Large intestine (tissue), 3 donors: Measurements from ENCODE around the gene AFF1. TPM values are rescaled to one million over a fixed set of nuclear protein-coding genes. Genes with fewer than 3 reads are reported as not detected.
A peak's percentile ranks its signal among the peaks of the same experiment; 100 is the strongest.
"Not testable (repeated sequence)": the region's sequence is repeated elsewhere in the genome, so short reads cannot be mapped to it uniquely, and the experiment has no call there.

ENCODE experiments used
- DNase-seq, 2 donors: peaks; one replicate each; pipeline versions ENCODE4 v3.0.0 to v3.0.0-alpha.2; 2013
- H3K27ac ChIP-seq: one replicate; pipeline ENCODE4 v1.5.1; 2013; ENCODE audit warnings: low read length
- H3K27me3 ChIP-seq: 2 replicates; pipeline ENCODE4 v1.6.1; 2013; ENCODE audit warnings: low read length; ENCODE audit not compliant: control insufficient read depth, insufficient read depth
- H3K36me3 ChIP-seq: 2 replicates; pipeline ENCODE4 v1.6.1; 2013; ENCODE audit warnings: low read length; ENCODE audit not compliant: control insufficient read depth, insufficient read depth
- H3K4me1 ChIP-seq: one replicate; pipeline ENCODE4 v1.6.1; 2013; ENCODE audit warnings: low read length; ENCODE audit not compliant: control insufficient read depth, insufficient read depth
- H3K4me3 ChIP-seq: one replicate; pipeline ENCODE4 v1.5.1; 2013; ENCODE audit warnings: low read length
- H3K9me3 ChIP-seq: one replicate; pipeline ENCODE4 v1.6.1; 2013; ENCODE audit warnings: mild to moderate bottlenecking, low read depth, low read length, moderate library complexity; ENCODE audit not compliant: control insufficient read depth
- WGBS: methylation state at CpG from one replicate; pipeline ENCODE4 v1.1.5; 2013; ENCODE audit warnings: low lambda C conversion rate; ENCODE audit not compliant: insufficient coverage; 5-methylcytosine and 5-hydroxymethylcytosine counted together
- polyA plus RNA-seq: library from polyadenylated mRNA; unstranded; fragments of 120-200 nt; gene quantifications from one replicate; pipeline ENCODE4 v1.2.1, GENCODE V29; 2013

AFF1 gene
- polyA plus RNA-seq, 1 donor: 37.5 TPM

- H3K27ac ChIP-seq: peak overlapping the region; percentile 69
- no peak overlapping the region for H3K4me3 ChIP-seq
- no CpG with 5 or more reads among the region's 3 CpGs for WGBS
- peaks cover 27% of the 10 kb centered on the region for H3K4me1 ChIP-seq
- H3K36me3 ChIP-seq: peaks cover 2% of the 10 kb centered on the region
- H3K27me3 ChIP-seq: no peaks in the 10 kb centered on the region
- DNase-seq: peak in 1 of 2 donors; percentile 31
- H3K9me3 ChIP-seq: no peaks in the 10 kb centered on the region
Observed at GRCh38 chr4:87071401-87071800, 136.6 kb downstream of the AFF1 start.

- H3K36me3 ChIP-seq, H3K27ac ChIP-seq, H3K9me3 ChIP-seq, H3K27me3 ChIP-seq, DNase-seq, H3K4me3 ChIP-seq: not testable (repeated sequence)
- peaks cover 27% of the 10 kb centered on the region for H3K4me1 ChIP-seq
- WGBS: 96% methylated on average over 3 of the region's 10 CpGs
Observed at GRCh38 chr4:87072545-87072944, 137.7 kb downstream of the AFF1 start.

- Histone ChIP-seq H3K27me3 (no peaks in the 10 kb centered on the region), H3K36me3 (no peaks in the 10 kb centered on the region), H3K27ac (peak overlapping the region; percentile 45), H3K4me3 (no peak overlapping the region), H3K4me1 (peaks cover 27% of the 10 kb centered on the region), H3K9me3 (no peaks in the 10 kb centered on the region)
- WGBS: 17% methylated on average over 2 of the region's 14 CpGs
- peak; percentile 55 to 67 for DNase-seq
Observed at GRCh38 chr4:87073199-87074120, 138.6 kb downstream of the AFF1 start.

- no peaks in the 10 kb centered on the region for H3K27me3 ChIP-seq
- DNase-seq: no peak
- no peaks in the 10 kb centered on the region for H3K36me3 ChIP-seq
- peaks cover 27% of the 10 kb centered on the region for H3K4me1 ChIP-seq
- H3K27ac ChIP-seq: peak overlapping the region; percentile 45
- H3K9me3 ChIP-seq: no peaks in the 10 kb centered on the region
- WGBS: 50% methylated on average over 2 of the region's 3 CpGs
- H3K4me3 ChIP-seq: no peak overlapping the region
Observed at GRCh38 chr4:87074121-87074488, 139.3 kb downstream of the AFF1 start.

- no peak overlapping the region for H3K27ac ChIP-seq
- DNase-seq: no peak
- H3K4me1 ChIP-seq: peaks cover 27% of the 10 kb centered on the region
- no peaks in the 10 kb centered on the region for H3K9me3 ChIP-seq
- H3K27me3 ChIP-seq: no peaks in the 10 kb centered on the region
- no peaks in the 10 kb centered on the region for H3K36me3 ChIP-seq
- H3K4me3 ChIP-seq: no peak overlapping the region
- WGBS: 100% methylated on average over 1 of the region's 2 CpGs
Observed at GRCh38 chr4:87075876-87076275, 141.1 kb downstream of the AFF1 start.

- DNase-seq: no peak
- H3K4me3 ChIP-seq: no peak overlapping the region
- no peaks in the 10 kb centered on the region for H3K36me3 ChIP-seq
- no peaks in the 10 kb centered on the region for H3K9me3 ChIP-seq
- no peak overlapping the region for H3K27ac ChIP-seq
- WGBS: 100% methylated on average over 2 of the region's 6 CpGs
- no peaks in the 10 kb centered on the region for H3K27me3 ChIP-seq
- peaks cover 20% of the 10 kb centered on the region for H3K4me1 ChIP-seq
Observed at GRCh38 chr4:87076690-87077358, 142.0 kb downstream of the AFF1 start.

- Histone ChIP-seq H3K36me3 (no peaks in the 10 kb centered on the region), H3K27me3 (no peaks in the 10 kb centered on the region), H3K9me3 (no peaks in the 10 kb centered on the region), H3K4me1 (peaks cover 13% of the 10 kb centered on the region), H3K4me3 (no peak overlapping the region), H3K27ac (no peak overlapping the region)
- 80% methylated on average over 1 of the region's 4 CpGs for WGBS
- DNase-seq: no peak
Observed at GRCh38 chr4:87077914-87078585, 143.2 kb downstream of the AFF1 start.

- DNase-seq: no peak
Observed at GRCh38 chr4:87078987-87079486, 144.2 kb downstream of the AFF1 start.

GRCh38 chr4:87079967-87080366 is 145.2 kb downstream of the AFF1 start:
- no peak for DNase-seq
- no peak overlapping the region for H3K27ac ChIP-seq
- 100% methylated on average over 1 of the region's 2 CpGs for WGBS
- H3K9me3 ChIP-seq: no peaks in the 10 kb centered on the region
- H3K4me1 ChIP-seq: no peaks in the 10 kb centered on the region
- H3K4me3 ChIP-seq: no peak overlapping the region
- no peaks in the 10 kb centered on the region for H3K27me3 ChIP-seq
- peaks cover 3% of the 10 kb centered on the region for H3K36me3 ChIP-seq

More at GRCh38 chr4:87078987-87079486, 144.2 kb downstream of the AFF1 start:
- peaks cover under 1% of the 10 kb centered on the region for H3K36me3 ChIP-seq
- no peak overlapping the region for H3K4me3 ChIP-seq
- H3K27me3 ChIP-seq: no peaks in the 10 kb centered on the region
- H3K27ac ChIP-seq: no peak overlapping the region
- 74% methylated on average over 4 of the region's 6 CpGs for WGBS
- H3K4me1 ChIP-seq: peaks cover 3% of the 10 kb centered on the region
- H3K9me3 ChIP-seq: no peaks in the 10 kb centered on the region

GRCh38 chr4:87080462-87080861 is 145.7 kb downstream of the AFF1 start:
- Histone ChIP-seq H3K27ac (no peak overlapping the region), H3K9me3 (no peaks in the 10 kb centered on the region)
- WGBS: no CpG with 5 or more reads among the region's 3 CpGs

More at GRCh38 chr4:87080462-87080861, 145.7 kb downstream of the AFF1 start:
- no peak for DNase-seq
- Histone ChIP-seq H3K27me3 (no peaks in the 10 kb centered on the region), H3K36me3 (peaks cover 5% of the 10 kb centered on the region), H3K4me1 (no peaks in the 10 kb centered on the region), H3K4me3 (no peak overlapping the region)
